ACC112 (cell line): ENCODE results near the gene KRT35.

Source experiments
- H2AFZ ChIP-seq: fragments of 200-600 bp; sonication (generic); one replicate; pipeline ENCODE4 v1.6.0; 2017; ENCODE audit warnings: antibody characterized with exemption, low read length; ENCODE audit not compliant: unreplicated experiment
- H3K27ac ChIP-seq: fragments of 200-600 bp; sonication (generic); 2 replicates; pipeline ENCODE4 v1.5.1; 2014; ENCODE audit warnings: low read depth, mild to moderate bottlenecking, antibody characterized with exemption, low read length, moderate library complexity
- H3K27me3 ChIP-seq: fragments of 200-600 bp; sonication (generic); 2 replicates; pipeline ENCODE4 v1.6.1; 2014; ENCODE audit warnings: mild to moderate bottlenecking, antibody characterized with exemption, low read length, moderate library complexity, mixed read lengths; ENCODE audit not compliant: insufficient read depth
- H3K36me3 ChIP-seq: fragments of 200-600 bp; sonication (generic); 2 replicates; pipeline ENCODE4 v1.6.1; 2016; ENCODE audit warnings: mild to moderate bottlenecking, antibody characterized with exemption, low read length, moderate library complexity, mixed read lengths; ENCODE audit not compliant: insufficient read depth
- H3K4me1 ChIP-seq: fragments of 200-600 bp; sonication (generic); one replicate; pipeline ENCODE4 v1.6.1; 2016; ENCODE audit warnings: low read length, mixed read lengths; ENCODE audit not compliant: insufficient read depth, unreplicated experiment, control insufficient read depth
- H3K4me3 ChIP-seq: fragments of 200-600 bp; sonication (generic); 2 replicates; pipeline ENCODE4 v1.5.1; 2014; ENCODE audit warnings: mild to moderate bottlenecking, low read depth, low read length
- H3K79me2 ChIP-seq: fragments of 200-600 bp; sonication (generic); one replicate; pipeline ENCODE4 v1.6.0; 2016; ENCODE audit warnings: low read length; ENCODE audit not compliant: control insufficient read depth, unreplicated experiment, insufficient read depth

Gene KRT35

GRCh38 chr17:41521574-41522261 lies 40.8 kb upstream of the KRT35 start:
- no peaks in the 10 kb centered on the region for H3K36me3 ChIP-seq
- no peak overlapping the region for H3K4me3 ChIP-seq
- H3K79me2 ChIP-seq = no peaks in the 10 kb centered on the region
- no peaks in the 10 kb centered on the region for H3K27me3 ChIP-seq
- H3K27ac ChIP-seq = peak overlapping the region; percentile 47; the same call in 1 of the 2 replicates
- peaks cover 19% of the 10 kb centered on the region for H3K4me1 ChIP-seq
- no peak overlapping the region for H2AFZ ChIP-seq

GRCh38 chr17:41520821-41521521 lies 40.0 kb upstream of the KRT35 start:
- Histone ChIP-seq H2AFZ (no peak overlapping the region), H3K27me3 (no peaks in the 10 kb centered on the region), H3K4me3 (no peak overlapping the region), H3K36me3 (no peaks in the 10 kb centered on the region), H3K27ac (no peak overlapping the region), H3K4me1 (peaks cover 19% of the 10 kb centered on the region), H3K79me2 (no peaks in the 10 kb centered on the region)

GRCh38 chr17:41519501-41520224 lies 38.7 kb upstream of the KRT35 start:
- no peak overlapping the region for H2AFZ ChIP-seq
- H3K4me3 ChIP-seq = no peak overlapping the region
- no peaks in the 10 kb centered on the region for H3K79me2 ChIP-seq
- peaks cover 19% of the 10 kb centered on the region for H3K4me1 ChIP-seq
- H3K27me3 ChIP-seq = no peaks in the 10 kb centered on the region
- H3K36me3 ChIP-seq = no peaks in the 10 kb centered on the region
- H3K27ac ChIP-seq = no peak overlapping the region

GRCh38 chr17:41518789-41519449 lies 38.0 kb upstream of the KRT35 start, which contains the start of gene KRT15:
Gene KRT15 (minus strand): TSS chr17:41518890. CDS start chr17:41518827, 63 bp downstream.
- Histone ChIP-seq H3K79me2 (no peaks in the 10 kb centered on the region), H3K36me3 (no peaks in the 10 kb centered on the region), H3K4me1 (peaks cover 19% of the 10 kb centered on the region), H2AFZ (no peak within 1 kb of the TSS), H3K4me3 (no peak within 1 kb of the TSS), H3K27ac (no peak within 1 kb of the TSS), H3K27me3 (no peaks in the 10 kb centered on the region)

GRCh38 chr17:41518031-41518430 lies 37.1 kb upstream of the KRT35 start:
- Histone ChIP-seq H3K79me2 (no peaks in the 10 kb centered on the region), H3K27ac (no peak overlapping the region), H3K4me3 (no peak overlapping the region), H3K27me3 (no peaks in the 10 kb centered on the region), H2AFZ (no peak overlapping the region), H3K4me1 (peaks cover 19% of the 10 kb centered on the region), H3K36me3 (no peaks in the 10 kb centered on the region)

GRCh38 chr17:41516830-41517283 lies 35.9 kb upstream of the KRT35 start:
- H3K27me3 ChIP-seq = no peaks in the 10 kb centered on the region
- no peak overlapping the region for H2AFZ ChIP-seq
- H3K4me1 ChIP-seq = peaks cover 11% of the 10 kb centered on the region
- no peaks in the 10 kb centered on the region for H3K36me3 ChIP-seq
- no peak overlapping the region for H3K4me3 ChIP-seq
- no peaks in the 10 kb centered on the region for H3K79me2 ChIP-seq
- H3K27ac ChIP-seq = no peak overlapping the region

GRCh38 chr17:41516147-41516829 lies 35.3 kb upstream of the KRT35 start:
- no peaks in the 10 kb centered on the region for H3K79me2 ChIP-seq
- no peak overlapping the region for H3K4me3 ChIP-seq
- no peak overlapping the region for H3K27ac ChIP-seq
- H2AFZ ChIP-seq = no peak overlapping the region
- no peaks in the 10 kb centered on the region for H3K36me3 ChIP-seq
- no peaks in the 10 kb centered on the region for H3K27me3 ChIP-seq
- peaks cover 5% of the 10 kb centered on the region for H3K4me1 ChIP-seq

GRCh38 chr17:41513168-41513547 lies 32.2 kb upstream of the KRT35 start:
- H3K79me2 ChIP-seq = no peaks in the 10 kb centered on the region
- H2AFZ ChIP-seq = no peak overlapping the region
- H3K27me3 ChIP-seq = no peaks in the 10 kb centered on the region
- H3K36me3 ChIP-seq = no peaks in the 10 kb centered on the region
- no peak overlapping the region for H3K4me3 ChIP-seq
- no peaks in the 10 kb centered on the region for H3K4me1 ChIP-seq
- no peak overlapping the region for H3K27ac ChIP-seq

- no peak overlapping the region for H2AFZ ChIP-seq
- no peaks in the 10 kb centered on the region for H3K27me3 ChIP-seq
- H3K79me2 ChIP-seq = no peaks in the 10 kb centered on the region
- H3K4me3 ChIP-seq = no peak overlapping the region
- no peaks in the 10 kb centered on the region for H3K4me1 ChIP-seq
- H3K36me3 ChIP-seq = no peaks in the 10 kb centered on the region
- H3K27ac ChIP-seq = no peak overlapping the region
Measured at GRCh38 chr17:41512546-41513167, 31.7 kb upstream of the KRT35 start.

- no peak overlapping the region for H3K27ac ChIP-seq
- H3K27me3 ChIP-seq = no peaks in the 10 kb centered on the region
- H3K4me3 ChIP-seq = no peak overlapping the region
- no peaks in the 10 kb centered on the region for H3K4me1 ChIP-seq
- H3K79me2 ChIP-seq = no peaks in the 10 kb centered on the region
- H2AFZ ChIP-seq = no peak overlapping the region
- H3K36me3 ChIP-seq = no peaks in the 10 kb centered on the region
Measured at GRCh38 chr17:41511716-41512115, 30.8 kb upstream of the KRT35 start.
